SK-N-SH treated with all-trans-retinoic acid at 6 μM for 48 hours (cell line): ENCODE data around the gene KIFC1.

Experiments used
- ATAC-seq: fragments of 200-7000 bp; cut with Tn5 transposase; 3 replicates; pipeline ENCODE4 v1.9.1; 2020; ENCODE audit warnings: mild to moderate bottlenecking, moderate library complexity
- ARNTL ChIP-seq: fragments of 450-650 bp; formaldehyde crosslinking; IDR thresholded peaks from 2 replicates; pipeline ENCODE4 v1.5.0; 2020; ENCODE audit warnings: low read depth, mild to moderate bottlenecking, moderate library complexity, borderline replicate concordance
- BACH2 ChIP-seq: fragments of 250-450 bp; sonication (Bioruptor Pico); IDR thresholded peaks from 2 replicates; pipeline ENCODE4 v1.9.0; 2021; ENCODE audit warnings: mild to moderate bottlenecking, borderline replicate concordance
- CSDC2 ChIP-seq: fragments of 250-450 bp; sonication (Bioruptor Pico); IDR thresholded peaks from 2 replicates; pipeline ENCODE4 v1.5.0; 2020; ENCODE audit warnings: mild to moderate bottlenecking, moderate library complexity
- ESRRG ChIP-seq: fragments of 250-450 bp; sonication (Bioruptor Pico); IDR thresholded peaks from 2 replicates; pipeline ENCODE4 v1.6.1; 2021; ENCODE audit warnings: mild to moderate bottlenecking
- OSR1 ChIP-seq: fragments of 250-450 bp; sonication (Bioruptor Pico); IDR thresholded peaks from 2 replicates; pipeline ENCODE4 v1.8.0; 2022; ENCODE audit warnings: moderate library complexity, mild to moderate bottlenecking, inconsistent platforms
- PPARA ChIP-seq: fragments of 250-450 bp; sonication (Bioruptor Pico); IDR thresholded peaks from 2 replicates; pipeline ENCODE4 v1.5.0; 2020; ENCODE audit warnings: mild to moderate bottlenecking, borderline replicate concordance
- SNAI2 ChIP-seq: fragments of 250-450 bp; sonication (Bioruptor Pico); IDR thresholded peaks from 2 replicates; pipeline ENCODE4 v1.5.0; 2020; ENCODE audit warnings: mild to moderate bottlenecking, moderate library complexity
- TCF4 ChIP-seq: fragments of 250-450 bp; sonication (Bioruptor Pico); IDR thresholded peaks from 2 replicates; pipeline ENCODE4 v1.8.0; 2021; ENCODE audit warnings: mild to moderate bottlenecking, moderate library complexity, borderline replicate concordance
- TOX ChIP-seq: fragments of 250-450 bp; sonication (Bioruptor Pico); IDR thresholded peaks from 2 replicates; pipeline ENCODE4 v1.8.0; 2021; ENCODE audit warnings: mild to moderate bottlenecking, moderate library complexity, borderline replicate concordance
- ZFP3 ChIP-seq: fragments of 250-450 bp; sonication (Bioruptor Pico); IDR thresholded peaks from 2 replicates; pipeline ENCODE4 v1.5.0; 2020; ENCODE audit warnings: mild to moderate bottlenecking, moderate library complexity
- ZFP30 ChIP-seq: fragments of 450-650 bp; formaldehyde crosslinking; IDR thresholded peaks from 2 replicates; pipeline ENCODE4 v1.5.0; 2022; ENCODE audit warnings: mild to moderate bottlenecking, moderate library complexity
- ZNF565 ChIP-seq: fragments of 450-650 bp; formaldehyde crosslinking; conservative IDR thresholded peaks from 2 replicates; pipeline ENCODE4 v1.5.0; 2020; ENCODE audit warnings: low read depth, mild to moderate bottlenecking, moderate library complexity
- ZNF70 ChIP-seq: fragments of 450-650 bp; formaldehyde crosslinking; IDR thresholded peaks from 2 replicates; pipeline ENCODE4 v1.5.0; 2020; ENCODE audit warnings: mild to moderate bottlenecking, moderate library complexity
- ZNF8 ChIP-seq: fragments of 450-650 bp; formaldehyde crosslinking; IDR thresholded peaks from 2 replicates; pipeline ENCODE4 v1.5.0; 2020; ENCODE audit warnings: mild to moderate bottlenecking, moderate library complexity
- TF ChIP-seq, protein P1 (sequence below): fragments of 250-450 bp; sonication (Bioruptor Pico); IDR thresholded peaks from 2 replicates; pipeline ENCODE4 v1.5.1; 2020; ENCODE audit warnings: low read depth, mild to moderate bottlenecking, moderate library complexity
- TF ChIP-seq, protein P2 (sequence below): fragments of 250-450 bp; sonication (Bioruptor Pico); IDR thresholded peaks from 2 replicates; pipeline ENCODE4 v1.8.0; 2020; ENCODE audit warnings: mild to moderate bottlenecking, moderate library complexity, borderline replicate concordance
- TF ChIP-seq, protein P3 (sequence below): fragments of 250-450 bp; sonication (Bioruptor Pico); IDR thresholded peaks from 2 replicates; pipeline ENCODE4 v1.8.0; 2021; ENCODE audit warnings: low read depth, mild to moderate bottlenecking, moderate library complexity, borderline replicate concordance
- TF ChIP-seq, protein P4 (sequence below): fragments of 250-450 bp; sonication (Bioruptor Pico); IDR thresholded peaks from 2 replicates; pipeline ENCODE4 v1.5.1; 2021; ENCODE audit warnings: mild to moderate bottlenecking, moderate library complexity
- TF ChIP-seq, protein P5 (sequence below): fragments of 250-450 bp; sonication (Bioruptor Pico); IDR thresholded peaks from 2 replicates; pipeline ENCODE4 v1.5.0; 2020; ENCODE audit warnings: mild to moderate bottlenecking, moderate library complexity

KIFC1 gene

DNA sequence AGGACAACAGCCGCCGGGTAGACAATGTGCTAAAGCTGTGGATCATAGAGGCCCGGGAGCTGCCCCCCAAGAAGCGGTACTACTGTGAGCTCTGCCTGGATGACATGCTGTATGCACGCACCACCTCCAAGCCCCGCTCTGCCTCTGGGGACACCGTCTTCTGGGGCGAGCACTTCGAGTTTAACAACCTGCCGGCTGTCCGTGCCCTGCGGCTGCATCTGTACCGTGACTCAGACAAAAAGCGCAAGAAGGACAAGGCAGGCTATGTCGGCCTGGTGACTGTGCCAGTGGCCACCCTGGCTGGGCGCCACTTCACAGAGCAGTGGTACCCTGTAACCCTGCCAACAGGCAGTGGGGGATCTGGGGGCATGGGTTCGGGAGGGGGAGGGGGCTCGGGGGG is 46.0 kb downstream of the KIFC1 start:
- no peak for ATAC-seq
- TF ChIP-seq, protein P1, sequence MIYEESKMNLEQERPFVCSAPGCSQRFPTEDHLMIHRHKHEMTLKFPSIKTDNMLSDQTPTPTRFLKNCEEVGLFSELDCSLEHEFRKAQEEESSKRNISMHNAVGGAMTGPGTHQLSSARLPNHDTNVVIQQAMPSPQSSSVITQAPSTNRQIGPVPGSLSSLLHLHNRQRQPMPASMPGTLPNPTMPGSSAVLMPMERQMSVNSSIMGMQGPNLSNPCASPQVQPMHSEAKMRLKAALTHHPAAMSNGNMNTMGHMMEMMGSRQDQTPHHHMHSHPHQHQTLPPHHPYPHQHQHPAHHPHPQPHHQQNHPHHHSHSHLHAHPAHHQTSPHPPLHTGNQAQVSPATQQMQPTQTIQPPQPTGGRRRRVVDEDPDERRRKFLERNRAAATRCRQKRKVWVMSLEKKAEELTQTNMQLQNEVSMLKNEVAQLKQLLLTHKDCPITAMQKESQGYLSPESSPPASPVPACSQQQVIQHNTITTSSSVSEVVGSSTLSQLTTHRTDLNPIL (CRISPR knock-in tag) = no peak
- TF ChIP-seq, protein P2, sequence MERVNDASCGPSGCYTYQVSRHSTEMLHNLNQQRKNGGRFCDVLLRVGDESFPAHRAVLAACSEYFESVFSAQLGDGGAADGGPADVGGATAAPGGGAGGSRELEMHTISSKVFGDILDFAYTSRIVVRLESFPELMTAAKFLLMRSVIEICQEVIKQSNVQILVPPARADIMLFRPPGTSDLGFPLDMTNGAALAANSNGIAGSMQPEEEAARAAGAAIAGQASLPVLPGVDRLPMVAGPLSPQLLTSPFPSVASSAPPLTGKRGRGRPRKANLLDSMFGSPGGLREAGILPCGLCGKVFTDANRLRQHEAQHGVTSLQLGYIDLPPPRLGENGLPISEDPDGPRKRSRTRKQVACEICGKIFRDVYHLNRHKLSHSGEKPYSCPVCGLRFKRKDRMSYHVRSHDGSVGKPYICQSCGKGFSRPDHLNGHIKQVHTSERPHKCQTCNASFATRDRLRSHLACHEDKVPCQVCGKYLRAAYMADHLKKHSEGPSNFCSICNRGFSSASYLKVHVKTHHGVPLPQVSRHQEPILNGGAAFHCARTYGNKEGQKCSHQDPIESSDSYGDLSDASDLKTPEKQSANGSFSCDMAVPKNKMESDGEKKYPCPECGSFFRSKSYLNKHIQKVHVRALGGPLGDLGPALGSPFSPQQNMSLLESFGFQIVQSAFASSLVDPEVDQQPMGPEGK (CRISPR knock-in tag) = no peak
- TF ChIP-seq TCF4 (no peak), SNAI2 (CRISPR knock-in tag) (no peak), CSDC2 (CRISPR knock-in tag) (no peak), ZFP3 (no peak)

DNA sequence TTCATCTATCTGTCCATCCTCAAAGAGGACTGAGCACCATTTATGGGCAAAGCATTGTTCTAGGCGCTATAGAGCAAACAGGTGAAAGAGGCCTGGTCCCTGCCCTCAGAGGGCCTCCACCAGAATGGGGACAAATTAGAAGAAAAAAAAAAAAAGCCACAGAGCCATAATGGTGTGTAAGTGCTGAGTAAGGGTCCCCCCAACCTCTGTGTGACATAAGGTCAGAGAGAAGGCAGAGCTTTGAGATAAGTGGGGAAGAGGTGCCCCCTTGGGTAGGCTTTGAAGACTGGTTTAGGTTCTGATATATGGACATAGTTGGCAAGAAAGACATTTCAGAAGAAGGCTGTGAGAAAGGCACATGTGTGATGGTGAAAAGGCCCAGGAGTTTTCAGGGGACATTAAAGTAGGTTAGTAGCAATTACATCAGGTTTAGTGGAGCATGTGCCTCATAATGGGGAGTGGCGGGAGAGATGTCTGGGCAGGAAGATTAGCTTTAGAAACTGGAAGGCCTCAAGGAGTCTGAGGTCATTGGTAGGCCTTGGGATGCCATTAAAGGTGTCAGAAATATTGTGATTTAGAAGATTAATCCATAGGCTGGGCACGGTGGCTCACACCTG is 47.5 kb downstream of the KIFC1 start:
- TF ChIP-seq ZFP3 (no peak), BACH2 (no peak), ZFP30 (CRISPR knock-in tag) (no peak), ZNF8 (CRISPR knock-in tag) (no peak), CSDC2 (CRISPR knock-in tag) (no peak), ARNTL (CRISPR knock-in tag) (no peak), OSR1 (CRISPR knock-in tag) (no peak), TOX (no peak), PPARA (CRISPR knock-in tag) (no peak), ZNF565 (CRISPR knock-in tag) (no peak), ZNF70 (no peak)
- TF ChIP-seq, protein P3, sequence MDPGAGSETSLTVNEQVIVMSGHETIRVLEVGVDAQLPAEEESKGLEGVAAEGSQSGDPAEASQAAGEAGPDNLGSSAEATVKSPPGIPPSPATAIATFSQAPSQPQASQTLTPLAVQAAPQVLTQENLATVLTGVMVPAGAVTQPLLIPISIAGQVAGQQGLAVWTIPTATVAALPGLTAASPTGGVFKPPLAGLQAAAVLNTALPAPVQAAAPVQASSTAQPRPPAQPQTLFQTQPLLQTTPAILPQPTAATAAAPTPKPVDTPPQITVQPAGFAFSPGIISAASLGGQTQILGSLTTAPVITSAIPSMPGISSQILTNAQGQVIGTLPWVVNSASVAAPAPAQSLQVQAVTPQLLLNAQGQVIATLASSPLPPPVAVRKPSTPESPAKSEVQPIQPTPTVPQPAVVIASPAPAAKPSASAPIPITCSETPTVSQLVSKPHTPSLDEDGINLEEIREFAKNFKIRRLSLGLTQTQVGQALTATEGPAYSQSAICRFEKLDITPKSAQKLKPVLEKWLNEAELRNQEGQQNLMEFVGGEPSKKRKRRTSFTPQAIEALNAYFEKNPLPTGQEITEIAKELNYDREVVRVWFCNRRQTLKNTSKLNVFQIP (CRISPR knock-in tag) = no peak
- TF ChIP-seq, protein P4, sequence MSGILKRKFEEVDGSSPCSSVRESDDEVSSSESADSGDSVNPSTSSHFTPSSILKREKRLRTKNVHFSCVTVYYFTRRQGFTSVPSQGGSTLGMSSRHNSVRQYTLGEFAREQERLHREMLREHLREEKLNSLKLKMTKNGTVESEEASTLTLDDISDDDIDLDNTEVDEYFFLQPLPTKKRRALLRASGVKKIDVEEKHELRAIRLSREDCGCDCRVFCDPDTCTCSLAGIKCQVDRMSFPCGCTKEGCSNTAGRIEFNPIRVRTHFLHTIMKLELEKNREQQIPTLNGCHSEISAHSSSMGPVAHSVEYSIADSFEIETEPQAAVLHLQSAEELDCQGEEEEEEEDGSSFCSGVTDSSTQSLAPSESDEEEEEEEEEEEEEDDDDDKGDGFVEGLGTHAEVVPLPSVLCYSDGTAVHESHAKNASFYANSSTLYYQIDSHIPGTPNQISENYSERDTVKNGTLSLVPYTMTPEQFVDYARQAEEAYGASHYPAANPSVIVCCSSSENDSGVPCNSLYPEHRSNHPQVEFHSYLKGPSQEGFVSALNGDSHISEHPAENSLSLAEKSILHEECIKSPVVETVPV = no peak
- ATAC-seq = no peak

DNA sequence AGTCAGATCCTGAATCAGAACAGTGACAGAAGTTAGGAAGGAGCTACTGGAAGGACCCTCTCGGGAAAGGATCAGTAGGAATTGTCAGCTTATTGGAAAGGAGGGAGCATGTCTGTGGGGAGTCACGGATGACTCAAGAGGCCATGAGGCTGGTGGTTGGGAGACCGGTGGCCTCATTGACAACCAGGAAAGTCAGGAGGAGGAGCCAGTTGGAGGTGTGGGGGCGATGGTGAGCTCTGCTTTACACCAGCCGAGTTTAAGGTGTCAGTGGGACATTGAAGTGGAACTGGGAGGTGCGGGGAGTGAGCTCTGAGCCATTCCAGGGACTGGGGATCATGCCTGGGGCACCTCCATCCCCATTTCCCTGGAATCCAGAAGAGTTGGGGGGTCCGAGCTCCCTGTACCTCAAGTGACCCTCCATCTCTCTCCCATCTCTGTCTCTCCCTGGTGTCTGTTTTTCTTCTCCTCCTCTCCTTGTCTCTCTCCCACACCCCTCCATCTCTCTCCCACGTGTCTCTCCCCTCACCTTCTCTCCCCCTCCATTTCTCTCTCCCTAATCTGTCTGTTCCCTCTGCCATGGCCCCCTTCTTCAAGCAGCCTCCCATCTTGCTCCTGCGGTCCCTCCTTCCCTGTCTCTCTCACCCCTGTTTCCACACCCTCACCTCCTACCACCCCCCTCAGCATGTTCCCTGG is 48.5 kb downstream of the KIFC1 start:
- TF ChIP-seq, protein P1 (CRISPR knock-in tag) = no peak
- TF ChIP-seq ESRRG (CRISPR knock-in tag) = no peak
- TF ChIP-seq, protein P5, sequence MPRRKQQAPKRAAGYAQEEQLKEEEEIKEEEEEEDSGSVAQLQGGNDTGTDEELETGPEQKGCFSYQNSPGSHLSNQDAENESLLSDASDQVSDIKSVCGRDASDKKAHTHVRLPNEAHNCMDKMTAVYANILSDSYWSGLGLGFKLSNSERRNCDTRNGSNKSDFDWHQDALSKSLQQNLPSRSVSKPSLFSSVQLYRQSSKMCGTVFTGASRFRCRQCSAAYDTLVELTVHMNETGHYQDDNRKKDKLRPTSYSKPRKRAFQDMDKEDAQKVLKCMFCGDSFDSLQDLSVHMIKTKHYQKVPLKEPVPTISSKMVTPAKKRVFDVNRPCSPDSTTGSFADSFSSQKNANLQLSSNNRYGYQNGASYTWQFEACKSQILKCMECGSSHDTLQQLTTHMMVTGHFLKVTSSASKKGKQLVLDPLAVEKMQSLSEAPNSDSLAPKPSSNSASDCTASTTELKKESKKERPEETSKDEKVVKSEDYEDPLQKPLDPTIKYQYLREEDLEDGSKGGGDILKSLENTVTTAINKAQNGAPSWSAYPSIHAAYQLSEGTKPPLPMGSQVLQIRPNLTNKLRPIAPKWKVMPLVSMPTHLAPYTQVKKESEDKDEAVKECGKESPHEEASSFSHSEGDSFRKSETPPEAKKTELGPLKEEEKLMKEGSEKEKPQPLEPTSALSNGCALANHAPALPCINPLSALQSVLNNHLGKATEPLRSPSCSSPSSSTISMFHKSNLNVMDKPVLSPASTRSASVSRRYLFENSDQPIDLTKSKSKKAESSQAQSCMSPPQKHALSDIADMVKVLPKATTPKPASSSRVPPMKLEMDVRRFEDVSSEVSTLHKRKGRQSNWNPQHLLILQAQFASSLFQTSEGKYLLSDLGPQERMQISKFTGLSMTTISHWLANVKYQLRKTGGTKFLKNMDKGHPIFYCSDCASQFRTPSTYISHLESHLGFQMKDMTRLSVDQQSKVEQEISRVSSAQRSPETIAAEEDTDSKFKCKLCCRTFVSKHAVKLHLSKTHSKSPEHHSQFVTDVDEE (CRISPR knock-in tag) = no peak
- TF ChIP-seq, all 23 proteins: peak for 0
- ATAC-seq = no peak
